HG03039 (cell line): Measurements from ENCODE around the gene TMEM131L.
"Not testable (repeated sequence)": the region's sequence is repeated elsewhere in the genome, so short reads cannot be mapped to it uniquely, and the experiment has no call there.

ENCODE experiments used
- ATAC-seq: cut with Tn5 transposase; IDR thresholded peaks from one replicate; pipeline ENCODE4 v1.9.1; 2021; ENCODE audit warnings: mild to moderate bottlenecking, moderate library complexity; ENCODE audit not compliant: unreplicated experiment

TMEM131L gene

DNA sequence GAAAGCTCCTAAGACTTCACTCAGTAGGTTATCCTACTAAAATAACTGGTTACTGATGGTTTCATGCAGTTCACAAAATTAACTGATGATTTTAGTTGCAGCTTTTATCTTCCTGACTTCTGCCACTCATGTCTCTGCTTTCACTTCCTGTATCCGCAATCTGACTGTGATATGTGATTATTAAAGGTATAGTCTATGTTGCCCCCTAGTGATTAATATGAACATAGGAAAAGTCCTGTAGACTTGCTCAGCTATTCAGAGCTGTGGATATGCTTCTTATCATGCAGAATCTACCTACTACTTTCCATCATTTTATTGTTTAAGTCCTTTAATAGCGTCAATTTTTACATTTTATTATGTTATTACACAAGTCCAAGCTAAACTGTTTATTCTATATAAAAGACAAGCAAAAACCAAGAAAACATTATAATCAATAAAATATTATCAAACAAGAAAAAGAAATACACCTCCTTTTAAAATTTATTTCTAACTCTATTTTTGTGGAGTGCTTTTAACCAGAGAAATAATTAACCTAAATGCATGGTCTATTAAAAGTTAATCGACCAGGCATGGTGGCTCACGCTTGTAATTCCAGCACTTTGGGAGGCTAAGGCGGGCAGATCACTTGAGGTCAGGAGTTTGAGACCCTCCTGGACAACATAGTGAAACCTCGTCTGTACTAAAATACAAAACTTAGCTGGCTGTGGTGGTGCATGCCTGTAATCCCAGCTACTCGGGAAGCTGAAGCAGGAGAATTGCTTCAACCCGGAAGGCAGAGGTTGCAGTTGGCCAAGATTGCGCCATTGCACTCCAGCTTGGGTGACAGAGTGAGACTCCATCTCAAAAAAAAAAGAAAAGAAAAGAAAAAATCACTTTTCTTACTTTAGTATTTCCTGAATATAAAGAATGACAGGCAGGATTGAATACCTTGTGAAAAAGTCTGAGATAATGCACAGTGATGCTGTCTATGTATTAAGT, 177.5 kb downstream of the TMEM131L start:
- peak; percentile 82 for ATAC-seq

DNA sequence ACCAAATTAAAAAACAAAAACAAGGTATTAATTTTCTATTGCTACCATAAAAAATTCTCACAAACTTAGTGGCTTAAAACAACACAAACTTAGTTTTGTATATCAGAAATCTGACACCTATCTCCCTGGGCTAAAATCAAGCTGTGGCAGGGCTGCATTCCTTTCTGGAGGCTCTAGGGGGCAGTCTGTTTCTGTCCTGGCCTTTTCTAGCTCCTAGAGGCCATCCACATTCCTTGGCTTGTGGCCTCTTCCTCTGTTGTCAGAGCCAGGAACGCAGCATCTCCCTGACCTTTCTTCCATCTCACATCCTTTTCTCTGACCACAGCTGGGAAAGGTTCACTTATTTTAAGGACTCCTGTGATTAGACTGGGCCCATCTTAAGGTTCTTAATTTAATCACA, 179.0 kb downstream of the TMEM131L start:
- ATAC-seq = no peak

DNA sequence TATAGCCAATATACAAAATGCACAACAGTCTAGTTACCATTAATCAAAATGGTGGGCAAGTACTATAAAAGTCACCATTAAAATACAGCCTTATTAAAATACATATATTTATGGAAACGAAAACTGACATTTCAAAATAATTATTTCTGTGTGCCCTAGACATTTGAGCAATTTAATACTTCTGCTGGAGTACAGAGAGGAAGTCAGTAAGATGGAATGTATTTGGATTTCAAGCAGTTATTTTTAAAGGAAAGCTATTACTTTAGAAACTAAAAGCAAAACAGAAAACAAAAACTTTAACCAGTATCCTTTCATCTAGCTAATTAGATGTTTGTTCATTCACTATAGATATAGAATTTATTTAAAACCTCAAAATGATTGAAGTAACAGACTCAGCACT, 180.1 kb downstream of the TMEM131L start:
- ATAC-seq = no peak

DNA sequence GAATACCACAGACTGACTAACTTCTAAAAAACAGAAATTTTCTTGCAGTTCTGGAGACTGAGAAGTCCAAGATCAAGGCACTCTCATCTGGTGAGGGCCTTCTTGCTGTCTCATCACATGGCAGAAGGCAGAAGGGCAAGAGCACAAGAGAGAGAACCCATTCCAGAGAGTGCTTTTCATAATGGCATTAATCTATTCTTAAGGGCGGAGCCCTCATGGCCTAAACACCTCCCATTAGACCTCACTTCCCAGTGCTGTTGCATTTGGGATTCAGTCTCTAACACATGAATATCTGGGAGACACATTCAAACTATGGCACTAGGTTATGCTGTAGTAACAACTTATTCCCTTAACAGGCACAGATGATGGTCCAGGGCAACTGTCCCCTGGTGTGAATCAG, 180.8 kb downstream of the TMEM131L start:
- no peak for ATAC-seq

DNA sequence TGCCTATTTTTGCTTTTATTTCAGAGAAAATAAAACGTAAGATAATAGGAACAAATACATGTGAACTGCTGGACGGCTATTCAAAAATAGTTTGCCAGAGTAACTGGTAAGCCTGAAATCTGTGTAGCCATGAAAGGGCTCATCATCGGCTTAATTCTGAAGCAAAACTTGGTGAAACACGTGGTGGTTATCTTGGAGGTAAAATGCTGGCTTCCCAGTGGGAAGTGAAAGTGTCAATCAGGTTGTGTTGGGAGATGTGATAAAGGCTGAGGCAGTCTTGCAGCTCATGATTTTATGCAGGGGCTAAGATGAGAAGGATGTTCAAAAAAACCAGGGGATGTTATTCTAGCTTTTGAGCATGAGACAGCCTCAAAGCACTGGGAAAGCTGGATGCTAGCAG, 181.8 kb downstream of the TMEM131L start:
- ATAC-seq = no peak

DNA sequence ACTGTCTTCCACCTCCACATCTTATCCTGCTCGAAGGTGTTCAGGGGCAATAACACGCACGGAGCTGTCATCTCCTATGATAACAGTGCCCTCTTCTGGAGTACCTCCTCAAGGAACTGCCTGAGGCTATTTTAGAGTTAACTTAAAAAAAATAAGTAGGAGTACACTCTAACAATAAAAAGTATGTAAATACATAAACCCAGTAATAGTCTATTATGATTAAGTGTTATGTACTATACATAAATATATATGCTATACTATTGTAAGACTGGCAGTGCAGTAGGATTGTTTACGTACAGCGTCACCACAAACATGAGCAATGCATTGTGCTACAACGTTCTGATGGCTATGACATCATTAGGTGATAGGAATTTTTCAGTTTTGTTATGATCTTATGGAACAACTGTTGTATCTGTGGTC, 183.4 kb downstream of the TMEM131L start:
- no peak for ATAC-seq

DNA sequence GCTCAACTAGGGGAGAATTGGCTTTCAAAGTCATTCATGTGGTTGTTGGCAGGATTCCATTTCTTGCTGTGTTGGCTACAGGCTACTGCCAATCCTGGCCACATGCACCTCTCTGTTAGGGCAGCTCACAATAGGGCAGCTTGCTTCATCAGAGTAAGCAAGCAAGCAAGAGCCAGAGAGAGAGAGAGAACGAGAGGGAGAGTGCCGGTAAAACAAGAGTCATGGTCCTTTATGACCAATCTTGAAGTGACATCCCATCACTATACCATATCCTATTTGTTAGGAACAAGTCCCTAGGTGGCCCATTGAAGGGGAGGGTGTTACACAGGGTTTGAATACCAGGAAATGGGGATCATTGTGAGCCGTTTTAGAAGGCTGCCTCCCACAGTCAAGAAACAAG, 185.0 kb downstream of the TMEM131L start:
- ATAC-seq = no peak

DNA sequence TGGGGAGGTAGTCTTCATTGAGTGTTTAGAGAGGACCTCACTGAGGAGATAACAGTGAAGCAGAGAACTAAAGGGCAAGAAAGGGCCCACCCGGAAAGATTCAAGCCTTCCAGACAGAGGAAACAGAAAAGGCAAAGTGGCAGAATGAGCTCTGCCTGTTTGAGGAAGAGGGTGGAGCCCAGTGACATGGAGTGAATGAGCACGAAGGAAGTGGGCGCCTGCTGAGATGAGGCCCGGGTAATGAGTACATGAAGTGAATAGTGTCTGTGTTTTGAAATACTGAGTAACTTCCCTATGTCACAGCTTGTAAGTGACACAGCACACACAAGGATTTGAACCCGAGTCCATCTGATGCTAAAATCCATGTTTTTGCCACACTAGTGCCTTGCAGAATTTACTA, 185.4 kb downstream of the TMEM131L start:
- ATAC-seq = no peak

DNA sequence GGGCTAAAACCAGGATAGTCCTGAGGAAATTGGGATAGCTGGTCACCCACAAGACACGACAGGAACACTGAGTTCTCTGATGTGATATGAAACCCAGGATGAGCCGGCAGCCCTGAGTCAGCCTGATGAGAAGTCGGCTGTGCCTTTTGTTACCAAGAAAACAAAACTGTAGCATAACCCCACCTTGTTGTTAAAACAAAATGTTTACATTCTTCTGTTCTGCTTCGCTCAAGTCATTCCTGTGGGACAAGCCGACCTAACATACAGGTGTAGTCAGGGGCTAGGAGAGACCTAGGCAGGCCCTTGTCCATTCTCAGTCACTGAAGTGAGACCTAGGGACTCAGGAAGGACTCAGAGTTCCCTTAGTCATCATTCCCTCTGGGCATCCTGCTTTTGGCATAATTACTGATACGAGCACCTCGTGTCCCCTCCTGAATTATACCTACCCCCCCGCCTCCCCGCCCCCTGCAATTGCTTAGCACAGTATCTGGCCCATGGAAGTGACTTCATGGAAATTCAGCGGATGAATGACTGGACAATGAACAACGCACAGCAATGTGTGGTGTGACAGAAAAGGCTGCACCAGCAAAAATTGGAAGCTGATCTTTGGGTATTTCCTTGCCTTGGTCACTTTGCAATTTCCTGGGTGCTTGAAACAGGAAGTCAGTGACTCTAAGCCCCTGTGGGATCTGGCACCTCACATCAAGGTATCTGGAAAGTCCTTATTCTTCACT, 186.1 kb downstream of the TMEM131L start:
- ATAC-seq = no peak

DNA sequence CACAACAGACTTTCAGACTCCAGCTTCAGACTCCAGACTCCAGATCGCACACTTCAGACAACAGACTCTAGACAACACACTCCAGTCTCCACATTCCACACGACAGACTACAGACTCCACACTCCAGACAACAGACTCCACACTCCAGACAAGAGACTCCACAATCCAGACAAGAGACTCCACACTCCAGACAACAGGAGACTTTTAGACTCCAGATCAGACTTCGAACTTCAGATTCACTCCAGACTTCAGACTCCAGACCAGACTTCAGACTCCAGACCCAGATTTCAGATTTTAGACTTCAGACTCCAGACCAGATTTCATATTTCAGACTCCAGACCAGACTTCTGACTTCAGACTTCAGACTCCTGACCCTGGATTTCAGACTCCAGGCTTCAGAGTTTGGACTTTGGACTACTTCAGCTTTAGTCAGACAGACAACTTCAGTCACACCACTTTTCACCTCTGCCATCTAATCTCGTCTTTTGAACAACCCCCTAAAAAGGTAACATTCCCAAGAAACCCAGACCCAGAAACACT, 188.9 kb downstream of the TMEM131L start:
- ATAC-seq = no peak

DNA sequence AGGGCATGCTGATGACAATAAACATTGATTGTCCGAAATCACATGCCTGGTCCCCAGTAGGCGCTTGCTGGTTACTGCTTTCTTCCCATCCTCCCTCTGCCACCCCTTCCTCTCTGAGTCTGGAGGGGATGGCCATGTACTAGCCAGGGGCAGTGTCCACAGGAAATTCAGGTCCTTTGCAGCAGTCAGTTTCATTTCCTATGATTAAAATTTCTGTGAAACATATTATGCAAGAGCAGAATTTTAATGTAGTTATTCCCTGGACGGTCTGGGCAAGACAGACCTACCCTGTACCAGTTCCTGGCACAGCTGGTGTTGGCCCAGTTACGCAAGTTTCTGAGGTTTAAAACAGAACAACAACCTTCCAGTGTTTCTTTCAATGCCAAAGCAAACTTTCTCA, 189.8 kb downstream of the TMEM131L start:
- ATAC-seq = no peak

DNA sequence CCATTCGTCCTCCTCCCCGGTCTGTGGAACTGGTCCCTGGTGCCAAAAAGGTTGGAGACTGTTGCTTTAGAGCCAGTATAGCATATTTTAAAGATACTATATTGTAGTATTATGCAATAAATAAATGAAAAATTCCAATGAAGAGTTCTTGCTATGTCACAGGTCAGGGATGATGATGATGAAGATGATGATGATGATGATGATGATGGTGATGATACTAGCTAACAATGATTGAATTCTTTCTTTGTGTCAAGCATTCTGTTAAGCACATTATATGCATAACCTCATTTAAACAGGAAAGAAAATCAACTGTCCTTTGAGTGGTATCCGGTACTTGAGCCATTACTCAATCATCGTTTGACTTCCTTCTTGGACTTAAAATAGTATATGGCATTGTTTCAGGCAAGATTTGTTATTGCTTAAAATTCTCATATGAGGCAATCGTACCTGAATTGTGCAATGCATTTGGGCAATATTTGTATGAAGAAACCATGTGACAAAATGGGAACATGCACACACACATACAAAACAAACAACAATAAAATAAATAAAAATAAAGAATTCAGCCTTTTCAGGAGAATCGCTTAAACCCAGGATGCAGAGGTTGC, 195.2 kb downstream of the TMEM131L start:
- ATAC-seq = no peak

DNA sequence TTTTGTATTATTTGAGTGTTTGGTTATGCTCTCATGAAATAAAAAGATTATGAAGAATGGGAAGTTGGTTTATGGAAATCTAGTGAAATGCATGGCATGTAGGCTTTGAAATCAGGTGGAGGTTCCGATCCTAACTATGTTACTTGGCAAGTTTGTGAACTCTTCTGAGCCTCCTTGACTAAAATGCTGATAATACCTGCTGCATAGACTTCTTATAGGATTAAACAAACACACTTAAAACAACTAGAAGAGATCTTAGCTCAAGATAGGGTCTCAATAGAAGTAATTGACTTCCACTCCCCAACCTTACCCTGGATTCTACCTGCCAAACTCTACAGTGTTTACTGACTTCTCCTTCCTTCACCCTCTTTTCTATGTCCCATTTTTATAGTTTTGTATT, 195.7 kb downstream of the TMEM131L start:
- ATAC-seq = no peak

DNA sequence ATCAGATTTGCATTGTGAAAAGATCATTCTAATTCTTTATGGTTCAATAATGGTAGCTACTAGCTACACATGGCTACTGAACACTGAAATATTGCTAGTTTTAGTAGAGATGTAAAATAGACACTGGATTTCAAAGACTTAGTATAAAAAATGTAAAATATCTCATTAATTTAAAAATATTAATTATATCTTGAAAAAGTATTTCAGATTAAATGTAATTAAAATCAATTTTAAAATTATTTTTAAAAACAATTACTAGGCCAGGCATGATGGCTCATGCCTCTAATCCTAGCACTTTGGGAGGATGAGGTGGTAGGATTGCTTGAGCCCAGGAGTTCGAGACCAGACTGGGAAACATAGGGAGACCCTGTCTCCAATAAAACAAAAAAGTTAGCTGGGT, 197.5 kb downstream of the TMEM131L start:
- ATAC-seq = no peak

DNA sequence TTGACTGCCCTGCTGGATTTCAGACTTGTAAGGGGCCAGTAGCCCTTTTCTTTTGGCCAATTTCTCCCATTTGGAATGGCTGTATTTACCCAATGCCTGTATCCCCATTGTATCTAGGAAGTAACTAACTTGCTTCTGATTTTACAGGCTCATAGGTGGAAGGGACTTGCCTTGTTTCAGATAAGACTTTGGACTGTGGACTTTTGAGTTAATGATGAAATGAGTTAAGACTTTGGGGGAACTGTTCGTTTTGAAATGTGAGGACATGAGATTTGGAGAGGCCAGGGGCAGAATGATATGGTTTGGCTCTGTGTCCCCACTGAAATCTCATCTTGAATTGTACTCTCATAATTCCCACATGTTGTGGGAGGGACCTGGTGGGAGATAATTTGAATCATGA, 200.3 kb downstream of the TMEM131L start:
- not testable (repeated sequence) for ATAC-seq

DNA sequence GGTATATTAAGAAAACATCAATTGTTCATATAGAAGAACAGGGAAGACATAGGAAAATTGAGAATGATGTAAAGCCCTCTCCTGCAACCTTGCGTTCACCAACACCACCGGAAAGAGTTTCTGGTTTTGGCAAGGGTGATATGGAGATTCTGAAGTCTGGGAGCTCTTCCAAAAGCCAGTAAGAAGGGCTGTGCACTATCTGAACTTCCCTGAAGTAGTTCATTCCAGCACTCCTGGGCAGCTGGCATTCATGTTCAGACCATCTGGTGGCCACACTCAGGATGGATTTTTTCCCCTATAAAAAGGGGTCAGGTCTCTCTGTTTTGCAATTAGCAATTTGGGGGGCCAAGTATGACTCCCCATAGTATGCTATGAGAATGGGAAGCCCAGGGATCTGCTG, 202.5 kb downstream of the TMEM131L start:
- ATAC-seq = no peak

DNA sequence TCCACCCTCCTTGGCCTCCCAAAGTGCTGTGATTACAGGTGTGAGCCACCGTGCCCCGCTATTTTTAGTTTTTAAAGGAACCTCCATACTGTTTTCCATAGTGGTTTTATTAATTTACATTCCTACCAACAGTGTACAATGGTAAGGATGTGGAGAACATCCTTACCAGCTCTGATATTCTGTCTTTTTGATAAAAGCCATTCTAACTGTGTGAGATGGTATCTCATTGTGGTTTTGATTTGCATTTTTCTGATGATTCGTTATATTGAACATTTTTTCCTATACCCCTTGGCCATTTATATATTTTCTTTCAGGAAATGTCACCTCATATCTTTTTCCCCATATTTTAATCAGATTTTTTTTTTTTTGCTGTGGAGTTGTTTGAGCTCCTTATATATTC, 203.7 kb downstream of the TMEM131L start:
- ATAC-seq = no peak

DNA sequence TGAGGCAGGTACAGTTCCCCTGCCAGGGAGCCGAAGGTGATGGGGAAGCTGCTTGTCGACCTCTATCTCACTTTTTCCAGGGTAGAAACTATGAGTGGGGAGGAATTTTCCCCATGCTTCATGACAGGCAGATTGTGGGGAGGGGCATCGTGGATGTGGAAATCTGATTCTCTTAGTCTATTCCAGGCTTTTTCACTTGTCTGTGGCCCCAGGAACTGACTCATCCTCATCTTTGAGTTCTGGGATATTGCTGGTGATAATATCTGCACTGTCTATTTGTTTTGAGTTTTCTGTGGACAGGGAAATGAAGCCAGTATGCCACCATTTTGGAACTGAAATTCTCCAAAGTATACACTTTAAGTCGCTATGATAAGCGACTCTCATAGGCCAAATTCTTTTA, 210.3 kb downstream of the TMEM131L start:
- no peak for ATAC-seq

DNA sequence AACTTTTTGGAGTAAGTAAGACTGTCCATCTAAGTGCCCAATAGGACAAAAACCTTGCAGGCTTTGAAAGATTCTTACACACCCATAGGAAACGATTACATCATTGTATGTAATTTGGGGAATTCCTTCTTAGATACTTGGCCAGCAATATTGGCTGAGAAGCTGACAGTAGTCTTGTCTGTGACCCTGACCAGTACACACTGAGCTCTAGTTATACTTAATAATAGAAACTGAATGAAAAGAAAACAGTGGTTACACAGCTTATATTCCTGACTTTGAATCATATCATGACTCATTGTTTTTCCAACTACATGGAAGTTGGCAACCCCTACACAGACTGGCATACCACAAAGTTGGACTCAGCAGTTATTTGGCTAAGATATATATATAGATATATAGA, 210.8 kb downstream of the TMEM131L start:
- no peak for ATAC-seq

DNA sequence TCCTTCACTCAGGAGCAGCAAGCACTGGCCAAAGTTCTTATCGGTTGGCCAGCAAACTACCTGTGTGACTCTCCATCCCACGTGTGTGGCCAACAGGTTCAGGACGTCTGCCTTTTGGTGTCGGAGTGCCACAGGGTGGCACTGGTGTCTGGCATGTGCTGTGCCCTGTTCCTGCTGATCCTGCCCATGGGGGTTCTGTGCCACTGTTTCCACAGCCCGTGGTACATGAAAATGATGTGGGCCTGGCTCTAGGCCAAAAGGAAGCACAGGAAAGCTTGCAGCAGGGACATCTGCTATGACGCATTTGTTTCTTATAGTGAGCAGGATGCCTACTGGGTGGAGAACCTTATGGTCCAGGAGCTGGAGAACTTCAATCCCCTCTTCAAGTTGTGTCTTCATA, 213.3 kb downstream of the TMEM131L start:
- no peak for ATAC-seq

DNA sequence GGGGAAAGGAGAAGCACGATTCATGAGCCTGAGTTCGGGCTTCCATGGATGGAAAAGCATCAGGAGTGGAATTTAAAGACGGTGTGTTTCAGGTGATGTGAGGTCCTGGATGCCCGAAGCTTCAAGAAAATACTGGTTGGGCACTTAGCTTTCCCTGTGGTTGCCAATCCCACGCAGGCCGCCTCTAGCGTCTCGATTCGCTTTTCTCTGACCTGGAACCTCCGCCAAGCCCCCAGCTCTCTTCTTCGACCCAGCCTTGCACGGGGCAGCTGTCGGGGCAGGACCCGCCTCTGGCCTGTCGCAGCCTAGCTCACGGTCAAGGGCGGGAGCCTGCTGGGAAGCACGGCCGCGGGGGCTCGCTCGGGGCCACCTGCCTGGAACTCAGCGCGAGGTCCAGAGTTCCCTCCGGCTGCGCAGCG, 217.6 kb downstream of the TMEM131L start:
- ATAC-seq = no peak
